ENCODE results near the gene TXLNG. TPM values are rescaled to one million over a fixed set of nuclear protein-coding genes. Genes with fewer than 3 reads are reported as not detected.

TXLNG gene
- total and polyA plus RNA-seq, 2 of the 13 experiments (the other 11 are each of a cell fraction or from before 2014, with no cell fraction given) = 13.1 to 15.5 TPM

DNA sequence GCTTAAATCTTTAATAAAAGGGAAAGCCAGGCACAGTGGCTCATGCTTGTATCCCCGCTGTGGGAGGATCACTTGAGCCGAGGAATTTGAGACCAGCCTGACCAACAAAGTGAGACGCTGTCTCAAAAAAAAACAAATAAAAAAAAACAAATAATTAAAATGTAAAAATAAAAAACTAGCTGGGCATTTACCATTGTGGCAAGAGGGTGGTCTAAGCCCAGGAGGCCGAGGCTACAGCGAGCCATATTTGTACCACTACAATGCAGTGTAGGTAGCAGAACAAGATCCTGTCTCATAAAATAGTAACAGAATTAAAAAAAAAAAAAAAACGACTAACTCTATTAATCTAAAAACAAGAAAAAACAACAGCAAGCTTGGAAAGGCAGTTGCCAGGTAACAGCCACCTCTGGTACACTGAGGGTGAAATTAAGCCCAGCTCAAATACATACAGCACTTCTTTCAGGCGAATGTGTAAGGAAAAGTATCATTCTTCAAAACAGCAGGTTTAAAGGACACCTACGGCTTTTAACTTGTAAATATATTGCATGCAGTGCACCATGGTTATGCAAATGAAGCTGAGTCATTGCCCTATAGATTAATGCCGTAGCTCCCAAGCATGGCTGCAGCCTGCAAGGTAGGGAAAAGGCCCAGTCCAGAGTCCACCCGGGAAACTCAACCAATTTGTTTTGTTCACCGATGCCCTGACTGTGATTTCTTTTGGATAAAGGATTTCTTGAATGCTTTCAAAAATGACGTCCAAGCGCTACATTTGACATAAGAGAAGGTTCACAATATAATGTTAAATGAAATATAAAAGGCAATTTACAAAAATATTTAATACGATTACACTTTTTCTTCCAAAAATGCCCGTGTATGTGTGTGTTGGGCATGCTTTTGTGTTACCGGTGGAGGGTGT lies 14.5 kb upstream of the TXLNG start (continued):
- TF ChIP-seq, protein P1, sequence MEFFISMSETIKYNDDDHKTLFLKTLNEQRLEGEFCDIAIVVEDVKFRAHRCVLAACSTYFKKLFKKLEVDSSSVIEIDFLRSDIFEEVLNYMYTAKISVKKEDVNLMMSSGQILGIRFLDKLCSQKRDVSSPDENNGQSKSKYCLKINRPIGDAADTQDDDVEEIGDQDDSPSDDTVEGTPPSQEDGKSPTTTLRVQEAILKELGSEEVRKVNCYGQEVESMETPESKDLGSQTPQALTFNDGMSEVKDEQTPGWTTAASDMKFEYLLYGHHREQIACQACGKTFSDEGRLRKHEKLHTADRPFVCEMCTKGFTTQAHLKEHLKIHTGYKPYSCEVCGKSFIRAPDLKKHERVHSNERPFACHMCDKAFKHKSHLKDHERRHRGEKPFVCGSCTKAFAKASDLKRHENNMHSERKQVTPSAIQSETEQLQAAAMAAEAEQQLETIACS (CRISPR knock-in tag; IDR thresholded peaks at IDR 0.05) = no peak
- TF ChIP-seq ZFP90 (CRISPR knock-in tag; IDR thresholded peaks at IDR 0.05; ENCODE audit: borderline replicate concordance) (no peak), MLX (CRISPR knock-in tag; IDR thresholded peaks at IDR 0.05) (0 out of 2 replicates have a peak, but pooled peaks have one; percentile 28), MIER3 (CRISPR knock-in tag; IDR thresholded peaks at IDR 0.05; ENCODE audit: borderline replicate concordance) (no peak), NCOR1 (IDR thresholded peaks at IDR 0.05; ENCODE audit: borderline replicate concordance, low read length) (peak; percentile 54; the same call in 1 of the 2 replicates), ARNT (IDR thresholded peaks at IDR 0.05) (no peak), ZBTB26 (CRISPR knock-in tag; IDR thresholded peaks at IDR 0.05; ENCODE audit: borderline replicate concordance) (no peak), HOXD1 (CRISPR knock-in tag; IDR thresholded peaks at IDR 0.05) (no peak), MED1 (CRISPR knock-in tag; IDR thresholded peaks at IDR 0.05) (peak; percentile 82), NFE2L2 (IDR thresholded peaks at IDR 0.05; ENCODE audit: low read length) (peak; percentile 87), FOXP4 (CRISPR knock-in tag; IDR thresholded peaks at IDR 0.05) (no peak; the same call in 1 of the 2 replicates), ZNF615 (CRISPR knock-in tag; IDR thresholded peaks at IDR 0.05; ENCODE audit: borderline replicate concordance) (no peak), MIXL1 (CRISPR knock-in tag; IDR thresholded peaks at IDR 0.05) (peak; percentile 50), MAX (IDR thresholded peaks at IDR 0.05) (0 out of 2 replicates have a peak, but pooled peaks have one; percentile 17), ZKSCAN8 (CRISPR knock-in tag; IDR thresholded peaks at IDR 0.05; ENCODE audit: borderline replicate concordance) (no peak), SRSF4 (IDR thresholded peaks at IDR 0.05; ENCODE audit: low read depth, low read length, poor library complexity, severe bottlenecking) (no peak), KLF9 (CRISPR knock-in tag; IDR thresholded peaks at IDR 0.05; ENCODE audit: low read depth) (no peak), ZBTB42 (CRISPR knock-in tag; IDR thresholded peaks at IDR 0.05) (no peak), CCDC6 (CRISPR knock-in tag; IDR thresholded peaks at IDR 0.05) (no peak), SIX1 (CRISPR knock-in tag; IDR thresholded peaks at IDR 0.05; ENCODE audit: borderline replicate concordance) (no peak)
- TF ChIP-seq, protein P2, sequence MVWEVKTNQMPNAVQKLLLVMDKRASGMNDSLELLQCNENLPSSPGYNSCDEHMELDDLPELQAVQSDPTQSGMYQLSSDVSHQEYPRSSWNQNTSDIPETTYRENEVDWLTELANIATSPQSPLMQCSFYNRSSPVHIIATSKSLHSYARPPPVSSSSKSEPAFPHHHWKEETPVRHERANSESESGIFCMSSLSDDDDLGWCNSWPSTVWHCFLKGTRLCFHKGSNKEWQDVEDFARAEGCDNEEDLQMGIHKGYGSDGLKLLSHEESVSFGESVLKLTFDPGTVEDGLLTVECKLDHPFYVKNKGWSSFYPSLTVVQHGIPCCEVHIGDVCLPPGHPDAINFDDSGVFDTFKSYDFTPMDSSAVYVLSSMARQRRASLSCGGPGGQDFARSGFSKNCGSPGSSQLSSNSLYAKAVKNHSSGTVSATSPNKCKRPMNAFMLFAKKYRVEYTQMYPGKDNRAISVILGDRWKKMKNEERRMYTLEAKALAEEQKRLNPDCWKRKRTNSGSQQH (CRISPR knock-in tag; IDR thresholded peaks at IDR 0.05; ENCODE audit: low read depth) = no peak
- TF ChIP-seq, protein P3, sequence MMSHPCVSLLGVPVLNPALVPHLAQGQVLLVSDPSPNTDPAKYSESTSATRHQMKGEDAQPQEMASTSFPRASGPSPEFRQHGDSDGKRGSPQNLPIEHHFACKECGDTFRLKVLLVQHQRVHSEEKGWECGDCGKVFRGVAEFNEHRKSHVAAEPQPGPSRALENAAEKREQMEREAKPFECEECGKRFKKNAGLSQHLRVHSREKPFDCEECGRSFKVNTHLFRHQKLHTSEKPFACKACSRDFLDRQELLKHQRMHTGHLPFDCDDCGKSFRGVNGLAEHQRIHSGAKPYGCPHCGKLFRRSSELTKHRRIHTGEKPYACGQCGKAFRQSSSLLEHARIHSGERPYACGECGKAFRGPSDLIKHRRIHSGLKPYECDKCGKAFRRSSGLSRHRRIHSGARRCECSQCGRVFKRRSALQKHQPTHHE (CRISPR knock-in tag; IDR thresholded peaks at IDR 0.05; ENCODE audit: borderline replicate concordance) = no peak
